ENCODE results near the gene ATMIN.

- TF ChIP-seq CTCF (IDR thresholded peaks at IDR 0.05) (no peak), POLR2A (IDR thresholded peaks at IDR 0.05) (no peak), EP300 (IDR thresholded peaks at IDR 0.05) (no peak)
Measured at GRCh38 chr16:81006211-81006812, 29.3 kb upstream of the ATMIN start.

All from suprapubic skin (tissue), 3 donors.